Activated T-helper 1 cell treated with anti-CD3 and anti-CD28 coated beads, Interleukin-12 subunit alpha, Interleukin-12 subunit beta, Interleukin-2, Interleukin-4 antibody, amounts not matched to agents 30 ng/mL and 10 ng/mL and 1 ng/mL, durations not matched to agents 14 hours and 24 hours and 36 hours (primary cell): Measurements from ENCODE around the gene GARIN5A. TPM values are rescaled to one million over a fixed set of nuclear protein-coding genes. Genes with fewer than 3 reads are reported as not detected.

Experiments
- DNase-seq: peaks from one replicate; pipeline ENCODE4 v3.0.0; 2021; ENCODE audit warnings: low spot score
- H3K27ac Mint-ChIP-seq: one replicate; pipeline ENCODE4 v1.8.0; 2021; ENCODE audit warnings: mild to moderate bottlenecking, mixed read lengths
- H3K27me3 Mint-ChIP-seq: one replicate; pipeline ENCODE4 v1.8.0; 2022; ENCODE audit warnings: mild to moderate bottlenecking, moderate library complexity, mixed read lengths; ENCODE audit not compliant: insufficient read depth
- H3K36me3 Mint-ChIP-seq: one replicate; pipeline ENCODE4 v1.8.0; 2021; ENCODE audit warnings: low read depth, mixed read lengths
- H3K4me1 Mint-ChIP-seq: one replicate; pipeline ENCODE4 v1.8.0; 2021; ENCODE audit warnings: low read depth, mixed read lengths
- H3K4me3 Mint-ChIP-seq: one replicate; pipeline ENCODE4 v1.8.0; 2021; ENCODE audit warnings: mild to moderate bottlenecking, moderate library complexity, mixed read lengths
- H3K9me3 Mint-ChIP-seq: one replicate; pipeline ENCODE4 v1.8.0; 2021; ENCODE audit warnings: mixed read lengths
- intact Hi-C: fragments of 100-400 bp; cut with micrococcal nuclease; formaldehyde crosslinking; loops from one replicate; pipeline ENCODE4 v1.15.1; 2024
- total RNA-seq: library from RNA; stranded (reverse); gene quantifications from 2 replicates; pipeline ENCODE4 v1.2.3, GENCODE V29; 2022

GARIN5A gene
- total RNA-seq, 1 donor from 2014 or later, result 0.88 TPM

DNA sequence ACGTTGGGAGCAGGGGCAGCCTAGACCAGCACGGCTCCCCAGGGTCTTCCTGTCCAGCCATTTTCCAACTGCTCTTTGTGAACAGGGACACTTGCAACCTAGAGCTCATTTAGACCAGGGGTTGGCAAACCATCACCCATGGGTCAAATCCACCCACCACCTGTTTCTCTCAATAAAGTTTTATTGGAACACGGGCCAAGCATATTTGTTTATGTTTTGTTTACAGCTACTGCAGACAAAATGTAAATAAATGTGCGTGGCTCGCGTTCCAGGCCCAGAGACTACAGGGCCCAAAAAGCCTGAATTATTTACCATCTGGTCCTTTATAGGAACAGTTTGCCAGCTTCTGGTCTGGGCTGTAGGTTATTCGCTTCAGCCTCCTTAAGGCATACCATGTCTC is 13.7 kb downstream of the GARIN5A start:
- no peaks in the 10 kb centered on the region for H3K27me3 Mint-ChIP-seq
- intact Hi-C loops, result loop anchor here (5.0 kb wide), 1 partner anchor 211 kb away; no protein-coding TSS in a partner anchor
- H3K9me3 Mint-ChIP-seq, result no peaks in the 10 kb centered on the region
- H3K36me3 Mint-ChIP-seq, result no peaks in the 10 kb centered on the region
- peaks cover 8% of the 10 kb centered on the region for H3K4me1 Mint-ChIP-seq
- H3K27ac Mint-ChIP-seq, result no peak overlapping the region
- no peak for DNase-seq
- H3K4me3 Mint-ChIP-seq, result no peak overlapping the region

DNA sequence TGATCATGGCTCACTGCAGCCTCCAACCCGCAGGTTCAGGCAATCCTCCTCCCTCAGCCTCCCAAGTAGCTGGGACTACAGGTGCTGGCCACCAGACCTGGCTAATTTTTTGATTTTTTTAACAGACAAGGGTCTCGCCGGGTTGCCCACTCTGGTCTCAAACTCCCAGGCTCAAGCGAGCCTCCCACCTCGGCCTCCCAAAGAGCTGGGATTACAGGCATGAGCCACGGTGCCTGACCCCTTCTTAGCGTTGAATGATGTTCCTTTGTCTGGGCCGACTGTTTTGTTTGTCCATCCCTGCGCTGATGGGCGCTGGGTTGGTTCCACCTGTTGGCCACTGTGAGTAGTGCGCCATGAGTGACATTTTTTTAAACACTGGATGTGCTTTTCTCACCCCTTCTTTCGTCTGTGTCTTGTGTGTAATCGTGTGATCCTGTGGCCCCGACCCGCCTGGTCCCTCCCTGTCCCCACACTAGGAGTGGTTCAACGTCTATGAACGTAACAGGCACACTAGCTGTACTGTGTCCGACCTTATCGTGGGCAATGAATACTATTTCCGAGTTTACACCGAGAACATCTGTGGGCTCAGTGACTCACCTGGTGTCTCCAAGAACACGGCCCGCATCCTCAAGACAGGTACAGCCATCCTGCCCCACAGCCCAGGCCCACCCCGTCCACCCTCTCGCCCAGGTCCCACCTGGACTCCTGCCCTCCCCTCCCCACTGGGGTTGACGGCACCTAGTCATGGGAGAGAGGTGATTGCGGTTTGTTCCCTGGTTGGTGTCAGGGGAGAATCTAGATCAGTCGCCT is 15.4 kb downstream of the GARIN5A start:
- DNase-seq, result peak; percentile 56
- Mint-ChIP-seq H3K4me1 (peaks cover 8% of the 10 kb centered on the region), H3K36me3 (no peaks in the 10 kb centered on the region), H3K9me3 (no peaks in the 10 kb centered on the region), H3K27ac (no peak overlapping the region), H3K4me3 (no peak overlapping the region), H3K27me3 (no peaks in the 10 kb centered on the region)
- intact Hi-C loops, result loop anchor here (1.0 to 5.0 kb wide), 4 partner anchors 30 to 209 kb away; no protein-coding TSS in a partner anchor

DNA sequence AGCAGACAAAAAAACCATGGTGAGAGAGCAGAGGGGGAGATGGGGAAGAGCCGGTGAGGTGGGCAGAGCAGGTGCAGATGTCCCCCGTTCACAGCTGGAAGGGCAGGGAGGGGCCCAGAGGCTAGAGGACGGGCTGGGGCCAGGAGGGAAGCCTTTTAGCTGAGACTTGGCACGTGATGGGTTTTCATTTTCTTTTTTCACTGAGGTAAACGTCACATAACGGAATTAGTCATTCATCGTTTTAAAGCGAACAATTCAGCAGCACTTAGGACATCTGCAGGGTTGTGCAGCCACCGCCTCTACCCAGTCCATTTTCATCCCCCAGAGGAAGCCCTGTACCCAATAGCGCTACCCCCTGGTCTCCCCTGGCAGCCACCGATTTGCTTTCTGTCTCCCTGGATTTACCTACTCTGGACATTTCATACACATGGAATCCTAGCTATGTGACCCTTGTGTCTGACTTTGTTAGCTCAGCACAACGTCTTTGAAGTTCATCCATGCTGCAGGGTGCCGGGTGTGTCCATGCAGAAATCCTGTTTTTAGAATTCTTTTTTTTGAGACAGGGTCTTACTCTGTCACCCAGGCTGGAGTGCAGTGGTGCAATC is 16.4 kb downstream of the GARIN5A start:
- H3K4me3 Mint-ChIP-seq, result no peak overlapping the region
- H3K4me1 Mint-ChIP-seq, result peaks cover 8% of the 10 kb centered on the region
- no peaks in the 10 kb centered on the region for H3K9me3 Mint-ChIP-seq
- no peak overlapping the region for H3K27ac Mint-ChIP-seq
- no peaks in the 10 kb centered on the region for H3K36me3 Mint-ChIP-seq
- H3K27me3 Mint-ChIP-seq, result no peaks in the 10 kb centered on the region
- no peak for DNase-seq
- intact Hi-C loops, result loop anchor here (2.0 to 5.0 kb wide), 2 partner anchors 29 to 208 kb away; no protein-coding TSS in a partner anchor

DNA sequence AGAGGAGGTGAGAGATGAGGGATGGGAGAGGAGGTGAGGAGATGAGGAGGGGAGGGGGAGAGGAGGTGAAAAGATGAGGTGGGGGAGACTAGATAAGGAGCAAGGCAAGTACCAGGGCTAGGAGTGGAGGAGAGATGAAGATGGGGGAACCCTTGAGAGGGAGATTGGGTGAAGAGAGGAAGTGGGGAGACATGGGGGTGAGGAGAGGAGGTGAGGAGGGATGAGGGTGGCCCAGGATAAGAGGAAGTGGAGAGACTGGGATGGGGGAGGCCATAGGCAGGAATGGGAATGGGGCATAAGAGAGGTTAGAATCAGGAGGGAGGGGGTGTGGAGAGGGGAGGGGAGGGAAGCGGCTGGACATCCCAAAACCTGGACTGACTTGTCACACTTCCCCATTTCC is 17.0 kb downstream of the GARIN5A start:
- intact Hi-C loops, result loop anchor here (2.0 to 5.0 kb wide), 2 partner anchors 29 to 207 kb away; no protein-coding TSS in a partner anchor
- H3K27me3 Mint-ChIP-seq, result no peaks in the 10 kb centered on the region
- DNase-seq, result no peak
- no peaks in the 10 kb centered on the region for H3K9me3 Mint-ChIP-seq
- no peak overlapping the region for H3K4me3 Mint-ChIP-seq
- H3K36me3 Mint-ChIP-seq, result no peaks in the 10 kb centered on the region
- H3K4me1 Mint-ChIP-seq, result peaks cover 8% of the 10 kb centered on the region
- H3K27ac Mint-ChIP-seq, result no peak overlapping the region

DNA sequence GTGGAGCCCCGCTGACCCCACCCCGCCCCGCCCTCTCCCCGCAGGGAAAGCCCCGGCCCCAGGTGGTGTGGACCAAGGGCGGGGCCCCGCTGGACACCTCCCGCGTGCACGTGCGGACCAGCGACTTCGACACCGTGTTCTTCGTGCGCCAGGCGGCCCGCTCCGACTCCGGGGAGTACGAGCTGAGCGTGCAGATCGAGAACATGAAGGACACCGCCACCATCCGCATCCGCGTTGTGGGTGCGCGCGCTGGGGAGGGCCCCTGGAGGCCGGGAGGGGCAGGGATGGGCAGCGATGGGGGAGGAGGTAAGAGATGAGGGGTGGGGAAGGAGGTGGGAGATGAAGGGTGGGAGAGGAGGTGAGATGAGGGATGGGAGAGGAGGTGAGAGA is 17.6 kb downstream of the GARIN5A start:
- intact Hi-C loops, result no loop called here
- H3K27me3 Mint-ChIP-seq, result no peaks in the 10 kb centered on the region
- peaks cover 8% of the 10 kb centered on the region for H3K4me1 Mint-ChIP-seq
- H3K9me3 Mint-ChIP-seq, result no peaks in the 10 kb centered on the region
- no peak overlapping the region for H3K4me3 Mint-ChIP-seq
- no peaks in the 10 kb centered on the region for H3K36me3 Mint-ChIP-seq
- H3K27ac Mint-ChIP-seq, result no peak overlapping the region
- no peak for DNase-seq

DNA sequence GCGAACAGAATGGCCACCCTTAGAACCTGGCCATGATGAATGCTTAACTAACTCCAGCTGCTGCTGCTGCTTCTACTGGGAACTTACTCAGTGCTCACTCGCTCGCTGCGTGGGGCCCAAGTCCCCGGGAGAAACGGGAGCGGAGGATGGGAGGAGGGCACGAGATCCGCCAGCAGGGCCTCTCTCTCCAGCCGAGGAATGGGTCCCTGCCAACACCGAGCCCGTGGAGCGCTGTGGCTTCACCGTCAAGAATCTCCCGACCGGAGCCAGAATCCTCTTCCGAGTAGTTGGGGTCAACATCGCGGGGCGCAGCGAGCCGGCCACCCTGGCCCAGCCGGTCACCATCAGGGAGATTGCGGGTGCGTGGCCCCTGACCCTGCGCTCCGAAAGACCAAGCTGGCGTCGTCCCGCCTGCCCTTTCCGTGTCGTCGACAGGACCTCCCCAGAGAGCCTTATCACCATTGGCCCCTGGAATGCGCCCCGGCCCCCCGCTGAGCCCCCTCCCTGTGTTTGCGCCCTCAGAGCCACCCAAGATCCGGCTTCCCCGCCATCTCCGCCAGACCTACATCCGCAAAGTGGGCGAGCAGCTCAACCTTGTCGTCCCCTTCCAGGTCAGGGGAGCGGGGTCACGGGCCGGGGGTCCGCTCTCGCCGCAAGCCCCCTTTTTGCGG is 18.1 kb downstream of the GARIN5A start:
- DNase-seq, result no peak
- no peaks in the 10 kb centered on the region for H3K27me3 Mint-ChIP-seq
- H3K27ac Mint-ChIP-seq, result no peak overlapping the region
- intact Hi-C loops, result no loop called here
- no peaks in the 10 kb centered on the region for H3K9me3 Mint-ChIP-seq
- no peaks in the 10 kb centered on the region for H3K36me3 Mint-ChIP-seq
- no peak overlapping the region for H3K4me3 Mint-ChIP-seq
- peaks cover 8% of the 10 kb centered on the region for H3K4me1 Mint-ChIP-seq

DNA sequence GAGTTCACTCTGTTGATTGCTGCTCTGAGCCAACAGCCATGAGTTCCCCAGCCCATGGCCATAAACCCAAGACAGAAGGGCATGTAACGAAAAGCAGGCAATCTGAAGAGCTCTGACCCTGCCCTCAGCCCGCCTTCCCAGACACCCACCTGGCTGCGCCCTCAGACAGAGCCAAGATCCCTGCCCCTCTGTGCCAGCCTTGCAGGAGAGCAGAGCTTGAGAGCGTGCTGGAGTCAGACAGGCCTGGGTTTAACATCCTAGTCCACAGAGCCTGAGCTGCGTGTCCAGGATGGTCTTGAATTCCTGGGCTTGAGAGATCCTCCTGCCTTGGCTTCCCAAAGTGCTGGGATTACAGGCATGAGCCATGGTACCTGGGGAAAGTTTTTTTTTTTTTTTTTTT is 19.3 kb downstream of the GARIN5A start:
- intact Hi-C loops, result no loop called here
- H3K4me3 Mint-ChIP-seq, result no peak overlapping the region

DNA sequence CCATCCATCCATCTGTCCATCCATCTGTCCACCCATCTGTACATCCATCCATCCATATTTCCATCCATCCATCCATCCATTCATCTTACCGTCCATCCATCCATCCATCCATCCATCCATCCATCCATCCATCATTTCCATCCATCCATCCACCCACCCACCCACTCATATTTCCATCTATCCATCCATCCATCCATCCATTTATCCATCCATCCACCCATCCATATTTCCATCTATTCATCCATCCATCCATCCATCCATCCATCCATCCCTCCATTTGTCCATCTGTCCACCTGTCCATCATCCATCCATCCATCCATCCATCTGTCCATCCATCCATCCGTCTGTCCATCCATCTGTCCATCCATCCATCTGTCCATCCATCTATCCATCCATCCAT is 20.7 kb downstream of the GARIN5A start:
- intact Hi-C loops, result no loop called here
- H3K4me3 Mint-ChIP-seq, result no peak overlapping the region
- DNase-seq, result no peak
- H3K4me1 Mint-ChIP-seq, result peaks cover under 1% of the 10 kb centered on the region
- H3K27ac Mint-ChIP-seq, result no peak overlapping the region
- no peaks in the 10 kb centered on the region for H3K9me3 Mint-ChIP-seq
- peaks cover 2% of the 10 kb centered on the region for H3K27me3 Mint-ChIP-seq
- H3K36me3 Mint-ChIP-seq, result no peaks in the 10 kb centered on the region

More for the DNA sequence above, 19.3 kb downstream of the GARIN5A start:
- no peak for DNase-seq
- H3K27me3 Mint-ChIP-seq, result no peaks in the 10 kb centered on the region
- H3K36me3 Mint-ChIP-seq, result no peaks in the 10 kb centered on the region
- peaks cover 8% of the 10 kb centered on the region for H3K4me1 Mint-ChIP-seq
- no peak overlapping the region for H3K27ac Mint-ChIP-seq
- no peaks in the 10 kb centered on the region for H3K9me3 Mint-ChIP-seq

DNA sequence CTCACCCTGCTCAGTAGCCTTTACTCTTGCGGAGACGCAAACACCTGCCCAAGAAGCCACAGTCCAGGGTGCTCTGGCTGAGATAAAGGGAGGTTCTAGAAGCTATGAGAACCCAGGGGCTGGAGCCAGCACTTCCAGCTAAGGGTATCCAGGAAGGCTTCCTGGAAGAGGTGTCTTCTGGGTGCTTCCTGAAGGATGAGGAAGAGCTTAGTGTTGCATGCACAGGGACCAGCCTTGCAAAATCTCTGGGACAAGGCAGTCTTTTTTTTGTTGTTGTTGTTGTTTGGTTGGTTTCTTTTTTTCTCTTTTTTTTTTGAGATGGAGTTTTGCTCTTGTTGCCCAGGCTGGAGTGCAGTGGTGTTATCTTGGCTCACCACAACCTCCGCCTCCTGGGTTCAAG is 23.4 kb downstream of the GARIN5A start:
- H3K27ac Mint-ChIP-seq, result no peak overlapping the region
- no peaks in the 10 kb centered on the region for H3K4me1 Mint-ChIP-seq
- no peaks in the 10 kb centered on the region for H3K36me3 Mint-ChIP-seq
- H3K27me3 Mint-ChIP-seq, result peaks cover 3% of the 10 kb centered on the region
- no peak for DNase-seq
- intact Hi-C loops, result no loop called here
- H3K9me3 Mint-ChIP-seq, result no peaks in the 10 kb centered on the region
- H3K4me3 Mint-ChIP-seq, result no peak overlapping the region

DNA sequence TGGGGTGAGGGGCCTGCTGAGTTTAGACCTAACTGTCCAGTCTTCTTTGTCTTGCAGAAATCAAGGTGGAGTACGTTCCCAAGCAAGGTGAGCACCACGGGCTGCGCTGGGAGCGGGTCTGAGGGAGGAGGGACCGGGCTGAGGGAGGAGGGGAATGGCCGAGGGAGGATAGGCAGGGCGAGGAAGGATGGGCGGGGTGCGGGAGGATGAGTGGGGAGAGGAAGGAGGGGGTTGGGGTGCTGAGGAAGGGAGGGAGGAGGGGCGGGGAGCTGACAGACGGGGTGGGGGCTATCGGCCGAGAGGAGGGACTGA is 25.5 kb downstream of the GARIN5A start:
- H3K36me3 Mint-ChIP-seq, result no peaks in the 10 kb centered on the region
- intact Hi-C loops, result no loop called here
- no peak for DNase-seq
- peaks cover 3% of the 10 kb centered on the region for H3K27me3 Mint-ChIP-seq
- no peak overlapping the region for H3K4me3 Mint-ChIP-seq
- H3K27ac Mint-ChIP-seq, result no peak overlapping the region
- no peaks in the 10 kb centered on the region for H3K4me1 Mint-ChIP-seq
- H3K9me3 Mint-ChIP-seq, result no peaks in the 10 kb centered on the region

DNA sequence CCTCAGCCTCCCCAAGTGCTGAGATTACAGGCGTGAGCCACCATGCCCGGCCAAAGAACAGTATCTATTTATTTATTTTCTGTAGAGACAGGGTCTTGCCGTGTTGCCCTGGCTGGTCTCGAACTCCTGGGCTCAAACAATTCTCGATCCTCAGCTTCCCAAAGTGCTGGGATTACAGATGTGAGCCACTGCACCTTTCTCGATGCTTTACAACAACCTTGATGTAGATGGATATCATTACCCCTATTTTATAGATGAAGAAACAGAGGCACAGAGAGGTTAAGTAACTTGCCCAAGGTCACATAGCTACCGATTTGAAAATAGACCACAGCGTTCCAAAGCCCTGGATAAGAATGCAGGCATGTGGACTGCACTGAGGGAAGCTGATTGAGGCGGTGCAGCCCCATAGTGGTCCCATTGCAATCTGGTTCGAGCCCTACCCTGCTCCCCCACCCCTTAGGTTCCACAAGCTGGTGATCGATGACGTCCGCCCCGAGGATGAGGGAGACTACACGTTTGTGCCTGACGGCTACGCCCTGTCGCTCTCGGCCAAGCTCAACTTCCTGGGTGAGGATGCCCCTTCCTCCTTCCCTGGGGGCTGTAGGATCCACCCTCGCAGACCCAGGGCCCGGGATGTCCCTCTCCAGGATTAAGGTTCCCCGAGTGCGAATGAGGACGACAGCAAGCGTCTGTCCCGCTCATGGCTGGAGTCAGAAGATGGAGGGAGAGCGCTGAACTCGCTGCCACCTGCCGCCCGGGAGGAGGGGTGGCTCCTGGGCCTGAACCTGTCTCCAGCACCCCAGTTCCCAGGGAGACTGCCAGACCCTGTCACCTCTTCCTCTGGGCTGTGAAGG is 26.1 kb downstream of the GARIN5A start:
- no peaks in the 10 kb centered on the region for H3K9me3 Mint-ChIP-seq
- no peaks in the 10 kb centered on the region for H3K4me1 Mint-ChIP-seq
- no peaks in the 10 kb centered on the region for H3K36me3 Mint-ChIP-seq
- H3K4me3 Mint-ChIP-seq, result no peak overlapping the region
- no peak for DNase-seq
- no peak overlapping the region for H3K27ac Mint-ChIP-seq
- intact Hi-C loops, result no loop called here
- H3K27me3 Mint-ChIP-seq, result peaks cover 3% of the 10 kb centered on the region

DNA sequence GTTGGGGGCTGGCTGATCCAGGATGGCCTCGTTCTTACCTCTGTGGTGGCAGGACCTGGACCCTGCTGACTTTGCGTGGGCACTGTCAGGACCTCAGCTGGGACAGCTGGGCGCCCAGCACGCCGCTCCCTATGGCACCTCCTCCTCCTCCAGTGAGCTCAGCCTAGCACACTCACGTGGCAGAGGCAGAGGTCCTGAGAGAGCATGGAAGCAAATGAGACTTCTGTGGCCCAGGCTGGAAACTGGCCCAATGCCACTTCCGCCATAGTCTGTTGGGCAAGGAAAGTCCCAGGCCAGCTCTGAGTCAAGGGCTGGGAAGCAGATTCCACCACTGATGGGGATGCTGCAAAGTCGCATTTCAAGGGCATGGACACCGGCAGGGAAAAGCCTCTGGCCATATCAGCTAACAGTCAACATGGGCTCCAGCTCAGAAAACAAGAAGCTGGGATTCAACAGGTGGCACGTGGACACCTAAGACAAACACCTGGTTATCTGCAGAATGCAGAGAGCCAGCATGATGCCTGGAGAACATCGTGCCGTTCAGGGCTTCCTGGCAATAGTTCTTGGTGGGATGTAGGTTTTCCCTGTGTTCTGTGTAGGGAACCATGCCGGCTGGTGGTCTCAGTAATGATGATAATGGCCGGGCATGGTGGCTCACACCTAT is 27.3 kb downstream of the GARIN5A start:
- no peaks in the 10 kb centered on the region for H3K9me3 Mint-ChIP-seq
- peaks cover 3% of the 10 kb centered on the region for H3K27me3 Mint-ChIP-seq
- no peaks in the 10 kb centered on the region for H3K36me3 Mint-ChIP-seq
- H3K4me1 Mint-ChIP-seq, result no peaks in the 10 kb centered on the region
- no peak overlapping the region for H3K4me3 Mint-ChIP-seq
- DNase-seq, result no peak
- intact Hi-C loops, result no loop called here
- no peak overlapping the region for H3K27ac Mint-ChIP-seq
